ENCODE measurements around the gene HCN3.
"Not testable (repeated sequence)": the region's sequence is repeated elsewhere in the genome, so short reads cannot be mapped to it uniquely, and the experiment has no call there.

Gene HCN3

DNA sequence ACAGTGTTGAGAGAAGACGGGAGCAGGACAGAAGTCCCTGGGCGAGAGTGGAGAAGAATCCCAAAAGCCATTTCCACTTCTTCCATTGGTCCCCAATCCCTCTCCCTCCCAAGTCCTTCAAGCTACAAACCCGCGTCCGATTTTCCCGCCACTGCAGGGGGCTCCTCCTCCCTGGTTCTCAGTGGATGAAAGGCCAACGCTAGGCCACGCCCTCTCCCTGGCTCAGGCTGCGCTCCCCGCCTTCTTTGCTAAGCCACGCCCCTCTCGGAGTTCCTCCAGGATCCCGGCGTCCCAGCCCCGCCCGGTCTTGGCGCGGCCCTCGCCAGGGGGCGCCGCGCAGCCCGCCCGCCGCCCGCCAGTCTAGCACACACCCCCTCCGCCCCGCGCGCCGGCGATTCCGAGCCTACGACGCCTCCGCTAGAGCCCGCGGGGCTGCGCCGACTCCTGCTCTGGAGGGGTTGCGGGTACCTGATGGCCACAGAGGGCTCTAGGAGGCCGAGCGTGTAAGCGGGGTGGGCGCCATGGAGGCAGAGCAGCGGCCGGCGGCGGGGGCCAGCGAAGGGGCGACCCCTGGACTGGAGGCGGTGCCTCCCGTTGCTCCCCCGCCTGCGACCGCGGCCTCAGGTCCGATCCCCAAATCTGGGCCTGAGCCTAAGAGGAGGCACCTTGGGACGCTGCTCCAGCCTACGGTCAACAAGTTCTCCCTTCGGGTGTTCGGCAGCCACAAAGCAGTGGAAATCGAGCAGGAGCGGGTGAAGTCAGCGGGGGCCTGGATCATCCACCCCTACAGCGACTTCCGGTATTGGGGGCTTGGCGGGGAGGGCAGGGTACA lies at the start of gene HCN3:
HCN3 (plus strand) TSS at position 394 of the 832 bp plus-strand sequence; CDS start at position 522, 128 bp downstream.
- peak; percentile 91 to 98 (median 93) for DNase-seq (ENCODE audit: low read depth in 3 of 3)

- no peak for DNase-seq (ENCODE audit: low read depth in 3 of 3)
Observed at GRCh38 chr1:155228096-155228427, 49.2 kb upstream of the HCN3 start.

DNA sequence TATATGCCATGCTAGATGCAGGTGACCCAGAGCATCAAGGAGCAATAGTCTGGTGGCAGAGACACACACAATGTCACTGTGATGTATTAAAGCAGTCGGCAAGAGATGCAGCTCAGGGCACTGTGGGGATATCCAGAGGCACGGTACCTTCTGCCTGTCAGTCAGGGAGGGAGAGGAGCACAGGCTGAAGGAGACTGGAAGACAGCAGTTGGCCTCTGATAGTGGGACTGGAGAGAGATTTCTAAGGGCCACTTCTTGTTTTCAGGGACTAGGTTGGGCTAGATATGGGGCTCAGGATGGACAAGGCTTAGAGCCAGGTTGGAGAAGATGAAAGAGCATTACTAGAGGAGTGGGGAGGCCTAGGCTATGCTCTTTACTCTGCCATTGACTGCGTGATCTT lies 46.0 kb upstream of the HCN3 start:
- DNase-seq (ENCODE audit: low read depth in 3 of 3), result not testable (repeated sequence)

DNA sequence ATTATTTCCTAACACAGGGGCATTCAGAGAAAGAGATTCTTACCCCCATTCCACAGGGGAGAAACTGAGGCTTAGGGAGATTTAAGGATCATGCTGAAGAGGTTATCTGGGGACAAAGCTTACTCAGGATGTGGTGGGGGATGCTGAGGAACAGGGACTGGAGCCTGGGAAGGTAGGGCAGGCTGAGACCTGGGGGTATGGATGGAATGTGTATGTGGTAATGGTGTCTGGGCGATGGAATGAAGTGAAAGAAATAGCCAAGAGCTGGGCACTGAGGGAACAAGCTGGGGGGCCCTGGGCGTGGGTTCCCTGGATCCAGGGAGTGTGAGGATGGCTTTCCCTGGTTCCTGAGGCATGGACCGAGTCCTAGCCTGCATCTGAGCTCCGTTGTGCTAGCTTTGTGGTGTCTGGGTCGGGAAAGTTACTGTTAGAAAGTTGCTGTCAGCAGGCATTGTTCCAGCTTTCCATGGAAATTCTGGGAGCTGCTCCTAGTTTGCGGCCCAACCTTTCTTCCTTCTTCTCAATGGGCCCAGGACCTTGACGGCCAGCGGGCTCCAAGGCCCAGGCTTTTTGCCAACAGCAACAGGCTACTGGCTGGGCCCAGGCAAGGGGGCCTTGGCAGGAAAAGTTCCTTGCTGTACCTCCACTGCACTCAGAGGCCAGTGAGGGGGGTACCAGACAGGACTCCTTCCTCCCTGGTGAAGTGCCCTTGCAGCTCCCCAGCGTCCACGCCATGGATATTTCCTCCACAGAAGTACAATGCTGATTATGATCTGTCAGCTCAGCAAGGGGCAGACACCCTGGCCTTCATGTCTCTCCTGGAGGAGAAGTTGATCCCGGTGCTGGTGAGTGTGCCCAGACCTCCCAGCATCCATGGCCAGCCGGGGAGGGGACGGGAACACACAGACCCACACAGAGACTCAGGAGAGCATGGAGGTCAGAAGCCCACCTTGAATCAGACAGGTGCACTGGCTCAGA lies 45.0 kb upstream of the HCN3 start:
- not testable (repeated sequence) for DNase-seq (ENCODE audit: low read depth in 3 of 3)

DNA sequence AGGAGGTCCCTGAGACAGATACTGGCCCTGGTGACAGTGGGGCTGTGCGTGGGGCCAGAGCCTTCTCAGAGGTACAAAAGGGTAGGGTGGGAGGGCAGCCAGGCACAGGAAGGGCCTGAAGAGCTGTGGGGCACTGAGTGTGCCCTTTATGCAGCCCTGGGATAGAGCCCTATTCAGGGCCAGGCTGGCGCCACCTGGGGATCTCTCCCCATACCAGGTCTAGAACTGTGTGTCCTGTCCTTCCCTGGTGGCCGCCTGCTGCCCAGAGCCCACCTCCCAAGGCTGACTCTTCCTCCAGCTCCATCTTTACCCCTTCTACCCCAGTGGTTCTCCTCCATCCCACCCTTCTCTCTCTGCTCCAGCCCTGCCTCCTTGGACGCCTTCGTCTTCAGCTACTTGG lies 43.8 kb upstream of the HCN3 start:
- not testable (repeated sequence) for DNase-seq (ENCODE audit: low read depth in 3 of 3)

DNA sequence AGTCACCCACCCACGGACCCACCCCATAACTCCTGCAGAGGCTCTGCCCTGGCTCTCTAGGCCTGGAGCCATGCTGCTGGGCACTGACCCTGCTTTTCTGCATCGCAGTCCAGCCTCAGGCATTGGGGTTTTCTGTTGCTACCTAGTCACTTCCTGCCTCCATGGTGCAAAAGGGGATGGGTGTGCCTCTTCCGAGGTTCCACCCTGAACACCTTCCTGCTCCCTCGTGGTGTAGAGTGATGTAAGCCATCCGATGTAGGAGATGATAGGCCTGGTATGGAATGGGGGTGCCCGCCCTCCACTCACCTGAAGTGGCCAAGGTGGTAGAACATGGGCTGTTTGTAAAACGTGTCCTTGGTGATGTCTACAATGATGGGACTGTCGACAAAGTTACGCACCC lies 41.9 kb upstream of the HCN3 start:
- not testable (repeated sequence) for DNase-seq (ENCODE audit: low read depth in 3 of 3)

GRCh38 chr1:155236451-155236850 lies 40.8 kb upstream of the HCN3 start:
- DNase-seq (ENCODE audit: low read depth in 3 of 3), result no peak

- peak in 1 of 3 donors; percentile 38 for DNase-seq (ENCODE audit: low read depth in 3 of 3)
Observed at GRCh38 chr1:155241069-155241679, 36.1 kb upstream of the HCN3 start.

GRCh38 chr1:155241841-155242264 lies 35.4 kb upstream of the HCN3 start:
- no peak for DNase-seq (ENCODE audit: low read depth in 3 of 3)

- DNase-seq (ENCODE audit: low read depth in 3 of 3), result no peak
Observed at GRCh38 chr1:155242805-155243358, 34.4 kb upstream of the HCN3 start.

DNA sequence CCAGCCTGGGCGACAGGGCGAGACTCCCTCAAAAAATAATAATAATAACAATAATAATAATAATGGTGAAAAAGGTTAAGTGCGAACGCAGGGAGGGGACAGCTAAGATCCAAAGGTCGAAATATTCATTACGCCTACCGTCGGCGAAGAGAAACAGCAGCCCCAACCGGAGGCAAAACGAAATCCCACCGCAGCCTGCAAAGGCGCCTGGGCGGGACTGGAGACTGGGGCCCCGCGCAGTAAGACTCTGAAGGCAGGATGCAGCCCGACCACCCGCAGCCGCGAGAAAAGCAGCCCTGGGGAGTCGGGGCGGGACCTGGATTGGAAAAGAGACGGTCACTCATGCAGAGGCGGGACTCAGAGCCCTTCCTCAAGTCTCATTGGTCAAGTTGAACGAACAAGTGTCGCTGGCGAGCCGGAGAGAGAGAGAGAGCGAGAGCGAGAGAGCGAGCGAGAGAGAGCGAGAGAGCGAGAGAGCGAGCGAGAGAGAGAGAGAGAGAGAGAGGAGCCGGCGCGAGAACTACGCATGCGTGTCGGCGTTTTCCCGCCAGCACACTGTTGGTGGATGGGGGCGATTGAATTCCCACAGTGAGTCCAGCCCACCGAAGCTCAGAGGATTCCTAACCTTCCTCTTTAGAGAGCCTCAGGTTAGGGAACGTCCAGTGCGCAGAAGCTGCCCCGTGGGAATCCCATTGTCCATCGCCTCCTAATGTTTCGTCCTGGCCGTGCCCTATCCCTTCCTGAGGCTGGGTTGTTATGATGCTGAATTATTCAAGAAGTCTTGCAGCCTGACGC lies 32.7 kb upstream of the HCN3 start:
- peak; percentile 84 to 96 (median 93) for DNase-seq (ENCODE audit: low read depth in 3 of 3)

DNA sequence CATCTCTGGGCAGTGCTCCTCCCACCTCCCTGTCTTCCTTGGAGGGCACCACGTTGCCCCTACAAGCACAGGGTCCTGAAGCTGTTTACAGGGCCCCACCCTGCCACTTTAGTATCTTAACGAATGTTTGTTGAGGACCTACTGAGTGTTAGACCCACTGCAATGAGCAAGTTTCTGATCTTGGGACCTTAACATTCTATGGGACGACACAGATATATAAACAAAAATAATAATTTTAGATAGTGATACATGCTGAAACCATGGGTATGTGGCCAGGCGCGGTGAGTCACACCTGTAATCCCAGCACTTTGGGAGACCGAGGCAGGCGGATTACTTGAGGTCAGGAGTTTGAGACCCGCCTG lies 32.1 kb upstream of the HCN3 start:
- DNase-seq (ENCODE audit: low read depth in 3 of 3), result no peak

- DNase-seq (ENCODE audit: low read depth in 3 of 3), result not testable (repeated sequence)
Observed at GRCh38 chr1:155246796-155247195, 30.5 kb upstream of the HCN3 start.

GRCh38 chr1:155247667-155248553 lies 29.4 kb upstream of the HCN3 start:
- DNase-seq (ENCODE audit: low read depth in 3 of 3), result no peak

DNA sequence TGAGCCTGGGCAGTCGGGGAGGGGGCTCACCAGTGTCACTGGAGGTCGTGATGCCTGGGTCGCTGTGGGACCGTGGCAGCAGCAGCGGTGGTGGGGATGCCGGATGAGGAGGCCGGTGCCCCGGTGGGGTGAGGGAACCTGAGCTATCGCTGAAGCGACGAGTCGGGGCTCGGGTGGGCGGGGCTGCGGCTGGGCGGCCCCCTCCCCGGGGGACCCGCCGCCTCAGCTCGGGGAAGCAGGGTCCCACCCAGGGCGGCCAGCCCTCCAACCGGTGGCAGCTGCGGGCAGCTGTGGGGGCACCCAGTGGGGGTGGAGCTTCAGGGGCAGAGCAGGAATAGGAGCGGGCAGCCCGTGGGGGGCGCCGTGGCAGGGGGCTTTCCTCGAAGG lies 27.0 kb upstream of the HCN3 start:
- DNase-seq (ENCODE audit: low read depth in 3 of 3), result no peak

GRCh38 chr1:155250633-155251449 lies 26.4 kb upstream of the HCN3 start:
- DNase-seq (ENCODE audit: low read depth in 3 of 3), result peak; percentile 90 to 97 (median 96)

GRCh38 chr1:155251566-155251965 lies 25.7 kb upstream of the HCN3 start:
- no peak for DNase-seq (ENCODE audit: low read depth in 3 of 3)

- no peak for DNase-seq (ENCODE audit: low read depth in 3 of 3)
Observed at GRCh38 chr1:155253208-155253607, 24.1 kb upstream of the HCN3 start.

DNA sequence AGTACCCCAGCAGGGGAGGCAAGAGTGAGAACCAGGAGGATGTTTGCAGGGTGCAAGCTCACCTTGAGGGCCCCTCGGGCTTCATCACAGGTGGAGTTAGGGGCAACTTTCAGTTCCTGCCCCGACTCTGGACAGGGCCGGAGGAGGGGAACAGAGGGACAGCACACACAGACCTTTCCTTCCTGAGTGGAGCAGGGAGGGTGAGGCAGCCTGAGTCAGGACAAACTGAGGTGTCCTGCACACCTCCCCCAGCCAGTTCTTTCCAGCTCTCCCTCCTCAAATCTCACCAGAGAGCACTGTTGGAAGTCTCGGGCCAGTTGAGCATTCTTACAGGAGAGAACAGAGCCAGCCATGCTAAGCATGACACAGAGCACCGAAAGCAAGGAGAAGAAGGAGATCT lies 23.5 kb upstream of the HCN3 start:
- DNase-seq (ENCODE audit: low read depth in 3 of 3), result no peak
